ENCODE data around the gene PAEP. TPM values are rescaled to one million over a fixed set of nuclear protein-coding genes. Genes with fewer than 3 reads are reported as not detected.

PAEP gene
- total and polyA plus RNA-seq, 7 donors, result not detected

GRCh38 chr9:135559606-135560005, 1.9 kb upstream of the PAEP start:
- no peak overlapping the region for H3K4me3 ChIP-seq

GRCh38 chr9:135562235-135562745, 734 bp downstream of the PAEP start:
- Histone ChIP-seq H3K27ac (no peak overlapping the region), H3K9me3 (no peaks in the 10 kb centered on the region), H3K4me1 (no peaks in the 10 kb centered on the region), H3K36me3 (no peaks in the 10 kb centered on the region), H3K4me3 (no peak overlapping the region), H3K27me3 (peaks cover 0 to 43% (median 10%) of the 10 kb centered on the region in 3 donors)
- 83 to 90% methylated on average over 17 of the region's 17 CpGs for WGBS, 2 donors
- DNase-seq, result no peak
- intact Hi-C loops (cut with DNase I), result no loop called here
- TF ChIP-seq CTCF (IDR thresholded peaks at IDR 0.05) (no peak), POLR2AphosphoS5 (IDR thresholded peaks at IDR 0.05) (no peak), EP300 (IDR thresholded peaks at IDR 0.05) (no peak), POLR2A (IDR thresholded peaks at IDR 0.05) (no peak)

More at GRCh38 chr9:135559606-135560005, 1.9 kb upstream of the PAEP start:
- 47 to 53% methylated on average over 11 of the region's 11 CpGs for WGBS, 2 donors
- H3K9me3 ChIP-seq, result no peaks in the 10 kb centered on the region
- TF ChIP-seq POLR2AphosphoS5 (IDR thresholded peaks at IDR 0.05) (no peak), POLR2A (IDR thresholded peaks at IDR 0.05) (no peak), EP300 (IDR thresholded peaks at IDR 0.05) (no peak), CTCF (IDR thresholded peaks at IDR 0.05) (no peak)
- no peaks in the 10 kb centered on the region for H3K36me3 ChIP-seq
- H3K27ac ChIP-seq, result no peak overlapping the region
- DNase-seq, result no peak
- intact Hi-C loops (cut with DNase I), result no loop called here
- no peaks in the 10 kb centered on the region for H3K4me1 ChIP-seq
- peaks cover 0 to 18% (median 4%) of the 10 kb centered on the region in 3 donors for H3K27me3 ChIP-seq

- DNase-seq, result no peak
- H3K4me1 ChIP-seq, result no peaks in the 10 kb centered on the region
- no peaks in the 10 kb centered on the region for H3K9me3 ChIP-seq
- no peak overlapping the region for H3K27ac ChIP-seq
- H3K36me3 ChIP-seq, result no peaks in the 10 kb centered on the region
- intact Hi-C loops (cut with DNase I), result no loop called here
- no peak overlapping the region for H3K4me3 ChIP-seq
- WGBS, 2 donors, result 77 to 86% methylated on average over 1 of the region's 1 CpG
- peaks cover 0 to 46% (median 10%) of the 10 kb centered on the region in 3 donors for H3K27me3 ChIP-seq
- no peak for TF ChIP-seq POLR2AphosphoS5 (IDR thresholded peaks at IDR 0.05)
- TF ChIP-seq CTCF (IDR thresholded peaks at IDR 0.05), result no peak
- TF ChIP-seq POLR2A (IDR thresholded peaks at IDR 0.05), result no peak
- TF ChIP-seq EP300 (IDR thresholded peaks at IDR 0.05), result no peak
These were observed 1.5 kb downstream of the PAEP start for GRCh38 chr9:135563039-135563476.

- intact Hi-C loops (cut with DNase I), result no loop called here
- TF ChIP-seq POLR2AphosphoS5 (IDR thresholded peaks at IDR 0.05) (no peak), POLR2A (IDR thresholded peaks at IDR 0.05) (no peak), CTCF (IDR thresholded peaks at IDR 0.05) (no peak), EP300 (IDR thresholded peaks at IDR 0.05) (no peak)
- no peak for DNase-seq
- Histone ChIP-seq H3K27ac (no peak overlapping the region), H3K4me1 (no peaks in the 10 kb centered on the region), H3K27me3 (peaks cover 0 to 46% (median 10%) of the 10 kb centered on the region in 3 donors), H3K36me3 (no peaks in the 10 kb centered on the region), H3K4me3 (no peak overlapping the region), H3K9me3 (no peaks in the 10 kb centered on the region)
- WGBS, 2 donors, result 62 to 77% methylated on average over 12 of the region's 12 CpGs
These were observed 2.3 kb downstream of the PAEP start for GRCh38 chr9:135563858-135564257.

- Histone ChIP-seq H3K9me3 (peaks cover 0 to 7% (median 0%) of the 10 kb centered on the region in 4 donors), H3K36me3 (no peaks in the 10 kb centered on the region), H3K4me1 (no peaks in the 10 kb centered on the region), H3K4me3 (no peak overlapping the region), H3K27ac (no peak overlapping the region), H3K27me3 (peaks cover 0 to 46% (median 10%) of the 10 kb centered on the region in 3 donors)
- 66 to 73% methylated on average over 9 of the region's 9 CpGs for WGBS, 2 donors
- no peak for DNase-seq
- no peak for TF ChIP-seq EP300 (IDR thresholded peaks at IDR 0.05)
- no peak for TF ChIP-seq POLR2A (IDR thresholded peaks at IDR 0.05)
- TF ChIP-seq POLR2AphosphoS5 (IDR thresholded peaks at IDR 0.05), result no peak
- no peak for TF ChIP-seq CTCF (IDR thresholded peaks at IDR 0.05)
- intact Hi-C loops (cut with DNase I), result no loop called here
These were observed 3.6 kb downstream of the PAEP start for GRCh38 chr9:135565141-135565628.
